HCT116 (cell line): ENCODE results near the gene LDHAL6B. TPM values are rescaled to one million over a fixed set of nuclear protein-coding genes. Genes with fewer than 3 reads are reported as not detected.

Experiments
- ATAC-seq: fragments of 200-7000 bp; cut with Tn5 transposase; 2 replicates; pipeline ENCODE4 v1.9.1; 2020; ENCODE audit warnings: mild to moderate bottlenecking, moderate library complexity
- BruUV-seq: library from RNA; stranded (reverse); fragments of 400-500 nt; replicated peaks from 2 replicates; lab custom pipeline; 2021; lab: Mats Ljungman, UMichigan
- CTCF ChIA-PET: fragments of 300-600 bp; sonication (Branson Sonifier 250); formaldehyde crosslinking; loops from one replicate; lab custom pipeline; 2021; ENCODE audit warnings: antibody characterized with exemption; lab: Charles Lee
- POLR2A ChIA-PET: fragments of 300-600, 350-600 bp; sonication (Branson Sonifier 250); formaldehyde crosslinking; loops from one replicate; lab custom pipeline; 2021; ENCODE audit warnings: antibody characterized with exemption; lab: Charles Lee
- RAD21 ChIA-PET, 2 experiments: fragments of 300-600 bp; sonication (Branson Sonifier 250); formaldehyde crosslinking; loops; one replicate each; lab custom pipeline; 2023; ENCODE audit warnings: low total read pairs in 2 of 2; ENCODE audit not compliant: uncharacterized antibody in 2 of 2, unreplicated experiment in 2 of 2, low non-redundant PET in 1 of 2; lab: Charles Lee
- DNase-seq: peaks from one replicate; pipeline ENCODE4 v3.0.0-alpha.2; 2010; ENCODE audit warnings: low read depth, low spot score
- H2AFZ ChIP-seq: fragments of 200-600 bp; shearing (Covaris generic), sonication (generic); 2 replicates; pipeline ENCODE4 v1.6.1; 2017; ENCODE audit warnings: low read depth, mixed run types, mixed read lengths, antibody characterized with exemption, low read length; ENCODE audit not compliant: poor library complexity, severe bottlenecking
- H3K27ac ChIP-seq: 2 replicates; pipeline ENCODE4 v1.5.1; 2012; ENCODE audit warnings: low read depth, low read length
- H3K27me3 ChIP-seq: fragments of 200-600 bp; sonication (generic); 2 replicates; pipeline ENCODE4 v1.6.1; 2016; ENCODE audit warnings: mixed run types, low read length, mixed read lengths; ENCODE audit not compliant: insufficient read depth
- H3K36me3 ChIP-seq, 2 experiments: fragments of 200-500 bp in 1 of 2; fragments of 200-600 bp in 1 of 2; sonication (Bioruptor generic) in 1 of 2; sonication (generic) in 1 of 2; 2 replicates each; pipeline versions ENCODE4 v1.5.1 to v1.6.1; 2014 to 2016; ENCODE audit warnings: low read length in 2 of 2, inconsistent platforms in 1 of 2, mixed read lengths in 1 of 2, mixed run types in 1 of 2; ENCODE audit not compliant: insufficient read depth in 2 of 2, control insufficient read depth in 1 of 2
- H3K4me1 ChIP-seq, 2 experiments: fragments of 200-600 bp in 1 of 2; sonication (generic) in 1 of 2; 2 replicates each; pipeline versions ENCODE4 v1.5.1 to v1.6.1; 2012 to 2017; ENCODE audit warnings: low read length in 2 of 2, inconsistent platforms in 1 of 2, mild to moderate bottlenecking in 1 of 2, mixed read lengths in 1 of 2, mixed run types in 1 of 2, moderate library complexity in 1 of 2; ENCODE audit not compliant: insufficient read depth in 2 of 2, control insufficient read depth in 1 of 2
- H3K4me2 ChIP-seq: fragments of 200-600 bp; sonication (generic); 2 replicates; pipeline ENCODE4 v1.6.1; 2017; ENCODE audit warnings: mixed run types, low read length, mixed read lengths
- H3K4me3 ChIP-seq, 2 experiments: fragments of 200-600 bp in 1 of 2; sonication (generic) in 1 of 2; replicated peaks in 1 of 2; 2 replicates each; pipeline ENCODE4 v1.5.1; 2011 to 2016; ENCODE audit warnings: low read length in 2 of 2, control low read depth in 1 of 2, low read depth in 1 of 2, mild to moderate bottlenecking in 1 of 2, mixed read lengths in 1 of 2, mixed run types in 1 of 2
- H3K79me2 ChIP-seq: fragments of 200-600 bp; sonication (generic); 2 replicates; pipeline ENCODE4 v1.6.1; 2017; ENCODE audit warnings: mild to moderate bottlenecking, mixed run types, low read length, moderate library complexity, mixed read lengths; ENCODE audit not compliant: insufficient read depth
- H3K9ac ChIP-seq: fragments of 200-600 bp; sonication (generic); 2 replicates; pipeline ENCODE4 v1.6.1; 2016; ENCODE audit warnings: low read length, mixed read lengths
- H3K9me2 ChIP-seq: fragments of 200-600 bp; sonication (generic), shearing (Covaris generic); 2 replicates; pipeline ENCODE4 v1.6.1; 2017; ENCODE audit warnings: mixed run types, mild to moderate bottlenecking, moderate library complexity; ENCODE audit not compliant: insufficient read depth
- H3K9me3 ChIP-seq, 2 experiments: fragments of 200-500 bp in 1 of 2; fragments of 200-600 bp in 1 of 2; sonication (Bioruptor generic) in 1 of 2; sonication (generic) in 1 of 2; 2 replicates each; pipeline ENCODE4 v1.6.1; 2014 to 2017; ENCODE audit warnings: low read length in 2 of 2, mixed read lengths in 2 of 2, inconsistent platforms in 1 of 2, low read depth in 1 of 2, mild to moderate bottlenecking in 1 of 2, mixed run types in 1 of 2, moderate library complexity in 1 of 2; ENCODE audit not compliant: control insufficient read depth in 1 of 2, insufficient read depth in 1 of 2
- H4K20me1 ChIP-seq: fragments of 200-600 bp; sonication (generic), shearing (Covaris generic); 2 replicates; pipeline ENCODE4 v1.6.1; 2017; ENCODE audit warnings: mixed run types, mild to moderate bottlenecking, moderate library complexity; ENCODE audit not compliant: insufficient read depth
- CEBPB ChIP-seq: IDR thresholded peaks from 2 replicates; pipeline ENCODE4 v1.6.1; 2012; ENCODE audit warnings: low read depth
- FOSL1 ChIP-seq: IDR thresholded peaks from 2 replicates; pipeline ENCODE4 v1.6.1; 2012; ENCODE audit warnings: low read depth
- JUND ChIP-seq: IDR thresholded peaks from 2 replicates; pipeline ENCODE4 v1.6.1; 2012
- RAD21 ChIP-seq: IDR thresholded peaks from 2 replicates; pipeline ENCODE4 v1.6.1; 2012; ENCODE audit warnings: low read depth, mild to moderate bottlenecking
- SP1 ChIP-seq: IDR thresholded peaks from 2 replicates; pipeline ENCODE4 v1.6.1; 2012; ENCODE audit warnings: low read depth
- TCF7L2 ChIP-seq: IDR thresholded peaks from 2 replicates; pipeline ENCODE4 v1.7.0; 2011; ENCODE audit warnings: borderline replicate concordance, inconsistent platforms; ENCODE audit not compliant: insufficient read depth, insufficient read length; ENCODE audit errors: extremely low read depth
- YY1 ChIP-seq: IDR thresholded peaks from 2 replicates; pipeline ENCODE4 v1.6.1; 2011; ENCODE audit warnings: low read length, low read depth, moderate library complexity, mild to moderate bottlenecking; ENCODE audit not compliant: insufficient replicate concordance; ENCODE audit errors: extremely low read depth
- ZFX ChIP-seq: fragments of 450-650 bp; IDR thresholded peaks from 2 replicates; pipeline ENCODE4 v1.6.1; 2017
- ZNF274 ChIP-seq: fragments of 200-500 bp; sonication (Bioruptor generic); IDR thresholded peaks from 2 replicates; pipeline ENCODE4 v1.6.1; 2014; ENCODE audit warnings: mild to moderate bottlenecking, low read depth, low read length, inconsistent platforms
- intact Hi-C: fragments of 100-400 bp; cut with micrococcal nuclease; formaldehyde crosslinking; loops from 2 replicates; pipeline ENCODE4 v1.10.0; 2022
- total RNA-seq: library from RNA; stranded (reverse); gene quantifications from one replicate; pipeline ENCODE4 v1.2.1, GENCODE V29; 2021; ENCODE audit not compliant: unreplicated experiment
- TF ChIP-seq, protein P1 (sequence below): IDR thresholded peaks from 2 replicates; pipeline ENCODE4 v1.6.1; 2012
- TF ChIP-seq, protein P2 (sequence below): IDR thresholded peaks from 2 replicates; pipeline ENCODE4 v1.6.1; 2012

LDHAL6B gene
- total RNA-seq, 1 experiment from 2014 or later: not detected

- ChIA-PET CTCF (no interaction called here), POLR2A (no interaction called here), RAD21 (no interaction called here)
- peak overlapping the region; percentile 35; the same call in 1 of the 2 replicates for H3K27ac ChIP-seq
- peaks cover 6 to 26% of the 10 kb centered on the region in 2 experiments for H3K4me1 ChIP-seq
- H3K9ac ChIP-seq: peak overlapping the region; percentile 49
- intact Hi-C loops: no loop called here
- no peaks in the 10 kb centered on the region for H3K9me3 ChIP-seq
- H3K9me2 ChIP-seq: no peaks in the 10 kb centered on the region
- H4K20me1 ChIP-seq: no peaks in the 10 kb centered on the region
- BruUV-seq: no TSS peak
- no peaks in the 10 kb centered on the region for H3K79me2 ChIP-seq
- peak; percentile 55 for DNase-seq
- peak overlapping the region; percentile 74 for H3K4me2 ChIP-seq
- peak overlapping the region in 1 of 2 experiments; percentile 36; a peak in 2 of 4 replicates for H3K4me3 ChIP-seq
- peaks cover 9 to 29% of the 10 kb centered on the region in 2 experiments; a peak in 3 of 4 replicates for H3K36me3 ChIP-seq
- TF ChIP-seq, protein P1, sequence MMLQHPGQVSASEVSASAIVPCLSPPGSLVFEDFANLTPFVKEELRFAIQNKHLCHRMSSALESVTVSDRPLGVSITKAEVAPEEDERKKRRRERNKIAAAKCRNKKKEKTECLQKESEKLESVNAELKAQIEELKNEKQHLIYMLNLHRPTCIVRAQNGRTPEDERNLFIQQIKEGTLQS: no peak
- TF ChIP-seq FOSL1 (peak; percentile 36; the same call in 1 of the 2 replicates), ZNF274 (no peak), SP1 (peak; percentile 44), YY1 (no peak), ZFX (no peak), RAD21 (0 out of 2 replicates have a peak, but pooled peaks have one; percentile 3), TCF7L2 (no peak), JUND (peak; percentile 32; the same call in 1 of the 2 replicates), CEBPB (peak; percentile 79)
- TF ChIP-seq, all 23 proteins: peak for 5
- peak; percentile 87 for ATAC-seq
- no peaks in the 10 kb centered on the region for H3K27me3 ChIP-seq
- H2AFZ ChIP-seq: no peak overlapping the region
Observed at GRCh38 chr15:59191855-59192237, 14.8 kb upstream of the LDHAL6B start.

GRCh38 chr15:59194639-59195325 is 11.9 kb upstream of the LDHAL6B start:
- CTCF ChIA-PET: no interaction called here

More at GRCh38 chr15:59194639-59195325, 11.9 kb upstream of the LDHAL6B start:
- H3K9me2 ChIP-seq: no peaks in the 10 kb centered on the region
- intact Hi-C loops: no loop called here
- no peaks in the 10 kb centered on the region for H4K20me1 ChIP-seq
- no peak overlapping the region for H3K4me2 ChIP-seq
- ATAC-seq: no peak
- TF ChIP-seq RAD21: no peak
- no peak for TF ChIP-seq CEBPB
- TF ChIP-seq, protein P2, sequence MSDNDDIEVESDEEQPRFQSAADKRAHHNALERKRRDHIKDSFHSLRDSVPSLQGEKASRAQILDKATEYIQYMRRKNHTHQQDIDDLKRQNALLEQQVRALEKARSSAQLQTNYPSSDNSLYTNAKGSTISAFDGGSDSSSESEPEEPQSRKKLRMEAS: no peak
- no peak for TF ChIP-seq JUND
- H3K36me3 ChIP-seq: peaks cover 11 to 20% of the 10 kb centered on the region in 2 experiments; a peak in 3 of 4 replicates
- H3K4me1 ChIP-seq: peaks cover 9 to 28% of the 10 kb centered on the region in 2 experiments
- ChIA-PET RAD21 (no interaction called here), POLR2A (no interaction called here)
- BruUV-seq: no TSS peak
- H3K79me2 ChIP-seq: no peaks in the 10 kb centered on the region
- no peak overlapping the region for H3K9ac ChIP-seq
- no peak overlapping the region for H2AFZ ChIP-seq
- H3K4me3 ChIP-seq: no peak overlapping the region
- H3K27me3 ChIP-seq: no peaks in the 10 kb centered on the region
- no peak overlapping the region for H3K27ac ChIP-seq
- DNase-seq: no peak
- no peaks in the 10 kb centered on the region for H3K9me3 ChIP-seq
